Neural crest cell (in vitro differentiated cells): ENCODE results near the gene PTCH1. TPM values are rescaled to one million over a fixed set of nuclear protein-coding genes. Genes with fewer than 3 reads are reported as not detected.

ENCODE experiments used
- DNase-seq: peaks from one replicate; pipeline ENCODE4 v3.0.0; 2021; ENCODE audit warnings: low read depth, mixed read lengths, low spot score
- H3K27ac Mint-ChIP-seq: one replicate; pipeline ENCODE4 v1.8.0; 2021; ENCODE audit warnings: mild to moderate bottlenecking, mixed read lengths; ENCODE audit not compliant: unreplicated experiment
- H3K27me3 Mint-ChIP-seq: 2 replicates; pipeline ENCODE4 v1.8.0; 2021; ENCODE audit warnings: low read depth, mild to moderate bottlenecking, mixed read lengths
- H3K36me3 Mint-ChIP-seq: 2 replicates; pipeline ENCODE4 v1.8.0; 2021; ENCODE audit warnings: low read depth, mild to moderate bottlenecking, mixed read lengths
- H3K4me1 Mint-ChIP-seq: 2 replicates; pipeline ENCODE4 v1.8.0; 2021; ENCODE audit warnings: mixed read lengths
- H3K4me3 Mint-ChIP-seq: one replicate; pipeline ENCODE4 v1.8.0; 2021; ENCODE audit warnings: mild to moderate bottlenecking, mixed read lengths
- H3K9me3 Mint-ChIP-seq: 2 replicates; pipeline ENCODE4 v1.8.0; 2021; ENCODE audit warnings: mixed read lengths
- total RNA-seq: library from RNA; stranded (reverse); gene quantifications from 2 replicates; pipeline ENCODE4 v1.2.1, GENCODE V29; 2021
- TF ChIP-seq, protein P1 (sequence below): fragments of 200-600 bp; sonication (generic); conservative IDR thresholded peaks from 2 replicates; pipeline ENCODE4 v1.5.0; 2021; ENCODE audit warnings: antibody characterized with exemption, mild to moderate bottlenecking

Gene PTCH1
- total RNA-seq, 1 donor from 2014 or later: 75.6 TPM

DNA sequence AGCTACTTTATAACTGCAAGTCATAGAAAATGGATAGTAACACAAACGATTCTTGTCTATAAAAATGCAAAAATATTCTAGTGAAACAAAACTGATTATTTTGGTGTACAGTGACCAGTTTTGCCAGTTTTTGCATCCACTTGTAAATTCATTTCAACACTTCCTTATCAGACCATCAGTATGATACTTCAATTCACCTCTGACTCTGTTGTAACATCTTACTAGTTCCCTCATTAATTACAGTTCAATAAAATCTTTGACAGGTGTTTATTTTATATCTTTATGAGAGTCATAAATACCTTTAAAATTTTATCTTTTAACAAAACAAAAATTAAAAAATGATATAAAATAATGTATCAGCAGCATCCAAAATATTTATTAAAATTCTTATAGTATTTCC, 13.1 kb upstream of the PTCH1 start:
- Mint-ChIP-seq H3K9me3 (peaks cover 2% of the 10 kb centered on the region), H3K27me3 (peaks cover 3% of the 10 kb centered on the region), H3K4me1 (no peaks in the 10 kb centered on the region), H3K27ac (no peak overlapping the region), H3K4me3 (no peak overlapping the region), H3K36me3 (no peaks in the 10 kb centered on the region)
- no peak for DNase-seq
- TF ChIP-seq, protein P1, sequence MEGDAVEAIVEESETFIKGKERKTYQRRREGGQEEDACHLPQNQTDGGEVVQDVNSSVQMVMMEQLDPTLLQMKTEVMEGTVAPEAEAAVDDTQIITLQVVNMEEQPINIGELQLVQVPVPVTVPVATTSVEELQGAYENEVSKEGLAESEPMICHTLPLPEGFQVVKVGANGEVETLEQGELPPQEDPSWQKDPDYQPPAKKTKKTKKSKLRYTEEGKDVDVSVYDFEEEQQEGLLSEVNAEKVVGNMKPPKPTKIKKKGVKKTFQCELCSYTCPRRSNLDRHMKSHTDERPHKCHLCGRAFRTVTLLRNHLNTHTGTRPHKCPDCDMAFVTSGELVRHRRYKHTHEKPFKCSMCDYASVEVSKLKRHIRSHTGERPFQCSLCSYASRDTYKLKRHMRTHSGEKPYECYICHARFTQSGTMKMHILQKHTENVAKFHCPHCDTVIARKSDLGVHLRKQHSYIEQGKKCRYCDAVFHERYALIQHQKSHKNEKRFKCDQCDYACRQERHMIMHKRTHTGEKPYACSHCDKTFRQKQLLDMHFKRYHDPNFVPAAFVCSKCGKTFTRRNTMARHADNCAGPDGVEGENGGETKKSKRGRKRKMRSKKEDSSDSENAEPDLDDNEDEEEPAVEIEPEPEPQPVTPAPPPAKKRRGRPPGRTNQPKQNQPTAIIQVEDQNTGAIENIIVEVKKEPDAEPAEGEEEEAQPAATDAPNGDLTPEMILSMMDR: no peak

DNA sequence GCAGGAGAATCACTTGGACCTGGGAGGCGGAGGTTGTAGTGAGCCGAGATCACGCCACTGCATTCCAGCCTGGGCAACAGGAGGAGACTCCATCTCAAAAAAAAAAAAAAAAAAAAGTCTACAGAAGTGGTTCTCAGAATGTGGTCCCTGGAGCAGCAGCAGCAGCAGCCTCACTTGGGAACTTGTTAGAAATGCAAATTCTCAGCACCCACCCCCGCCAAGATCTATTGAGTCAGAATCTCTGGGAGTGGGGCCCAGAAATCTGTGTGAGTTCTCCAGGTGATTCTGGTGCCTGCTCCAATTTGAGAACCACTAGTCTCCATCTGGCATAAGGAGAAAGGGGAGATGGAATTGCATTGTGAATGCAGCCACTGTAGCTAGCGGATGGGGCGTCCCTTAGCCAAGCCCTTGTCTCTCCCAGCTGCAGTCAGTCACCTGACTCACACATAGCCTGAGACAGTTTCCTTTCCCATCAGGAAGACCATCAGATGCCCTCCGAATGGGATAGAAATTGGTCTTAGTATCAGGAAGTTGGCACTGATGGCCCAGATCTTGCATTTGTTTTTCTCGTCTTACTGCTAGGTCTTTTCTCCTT, 12.2 kb upstream of the PTCH1 start:
- Mint-ChIP-seq H3K27ac (no peak overlapping the region), H3K36me3 (no peaks in the 10 kb centered on the region), H3K9me3 (peaks cover 2% of the 10 kb centered on the region), H3K4me3 (no peak overlapping the region), H3K27me3 (peaks cover 3% of the 10 kb centered on the region), H3K4me1 (no peaks in the 10 kb centered on the region)
- TF ChIP-seq, protein P1: no peak
- no peak for DNase-seq

DNA sequence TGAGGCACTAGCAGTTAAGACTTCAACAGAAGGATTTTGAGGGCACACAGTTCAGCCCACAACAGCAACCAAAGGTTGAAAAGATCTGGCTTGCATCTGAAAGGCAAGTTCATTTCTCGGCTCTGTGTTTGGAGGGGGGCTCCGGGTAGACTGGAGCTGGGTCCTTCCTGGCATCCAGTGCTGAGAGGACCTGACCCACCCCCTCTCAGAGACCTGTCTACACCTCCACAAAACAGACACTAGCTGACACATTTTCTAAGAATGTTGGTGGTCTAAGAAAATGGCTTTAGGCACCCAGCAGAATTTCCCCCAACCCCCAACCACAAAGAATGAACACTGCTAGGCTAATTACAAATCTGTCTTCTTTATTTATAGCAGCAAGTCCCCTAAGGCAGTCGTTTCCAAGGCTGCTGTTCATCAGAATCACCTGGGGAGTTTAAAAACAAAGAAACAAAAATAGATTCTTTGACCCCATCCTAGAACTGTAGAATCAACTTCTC, 6.2 kb upstream of the PTCH1 start:
- no peak overlapping the region for H3K27ac Mint-ChIP-seq
- H3K4me1 Mint-ChIP-seq: no peaks in the 10 kb centered on the region
- no peaks in the 10 kb centered on the region for H3K36me3 Mint-ChIP-seq
- H3K27me3 Mint-ChIP-seq: peaks cover 10% of the 10 kb centered on the region
- TF ChIP-seq, protein P1: no peak
- no peak overlapping the region for H3K4me3 Mint-ChIP-seq
- no peak for DNase-seq
- H3K9me3 Mint-ChIP-seq: peaks cover 2% of the 10 kb centered on the region

DNA sequence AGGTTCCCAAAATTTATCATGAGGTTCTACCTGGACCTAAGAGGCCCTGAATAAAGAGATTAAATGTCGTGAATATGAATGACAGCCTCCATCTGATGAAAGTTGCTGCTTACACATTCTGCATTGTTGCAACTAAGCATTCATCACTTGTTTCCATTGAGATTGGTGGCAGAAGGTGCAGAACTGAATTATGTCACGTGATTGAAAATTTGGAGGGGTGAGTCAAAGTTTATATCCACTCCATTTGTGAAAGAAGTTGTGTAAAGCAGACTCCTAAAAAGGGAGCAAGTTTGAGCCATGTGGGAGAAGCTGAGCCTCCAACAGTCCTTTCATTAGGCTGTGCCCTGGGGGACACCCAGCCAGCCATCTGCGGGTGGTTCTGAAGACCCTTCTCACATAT, 4.9 kb upstream of the PTCH1 start:
- Mint-ChIP-seq H3K27me3 (peaks cover 17% of the 10 kb centered on the region), H3K4me3 (no peak overlapping the region), H3K36me3 (no peaks in the 10 kb centered on the region), H3K27ac (no peak overlapping the region), H3K4me1 (peaks cover 10% of the 10 kb centered on the region), H3K9me3 (no peaks in the 10 kb centered on the region)
- no peak for DNase-seq
- TF ChIP-seq, protein P1: no peak

DNA sequence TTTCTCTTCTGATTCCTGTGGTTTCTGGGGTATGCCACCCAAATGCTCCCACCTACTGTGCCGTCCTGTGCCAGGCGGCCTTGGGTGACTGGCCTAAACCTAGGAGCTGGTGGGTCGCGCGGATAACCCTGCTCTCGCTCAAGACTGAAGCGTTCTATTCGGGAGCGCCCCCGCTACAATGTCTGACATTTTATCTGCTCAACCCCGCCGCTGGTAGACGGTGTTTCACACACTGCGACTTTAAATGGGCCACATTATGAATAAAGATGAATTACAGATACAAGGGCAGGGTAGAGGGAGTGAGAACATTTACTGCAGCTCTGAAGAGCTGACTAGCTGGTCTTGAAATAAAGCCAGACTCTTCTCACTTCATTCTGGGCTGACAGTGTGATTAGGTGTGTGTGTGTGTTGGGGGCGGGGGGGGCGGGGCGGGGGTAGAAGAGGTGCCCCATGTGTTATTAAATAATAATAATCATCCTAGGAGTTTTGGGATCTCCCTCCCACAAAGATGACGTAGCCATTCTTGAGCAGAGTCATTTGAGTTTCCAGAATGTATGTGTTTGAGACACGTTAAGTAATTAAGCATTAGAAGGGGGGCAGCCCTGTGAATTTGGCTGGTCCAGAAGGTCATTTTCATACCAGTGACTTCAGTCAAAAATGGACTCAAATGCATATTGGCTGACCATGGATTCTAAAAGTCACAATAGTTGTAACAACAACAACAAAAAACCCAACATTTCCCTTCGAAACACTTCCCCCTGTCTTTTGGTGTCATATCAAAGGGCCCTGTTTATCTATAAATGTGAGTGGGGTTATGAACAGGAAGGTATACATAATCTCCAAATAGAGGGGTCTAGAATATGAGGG, 1.0 kb upstream of the PTCH1 start:
- Mint-ChIP-seq H3K4me3 (peak overlapping the region; percentile 100), H3K9me3 (no peaks in the 10 kb centered on the region), H3K27me3 (peaks cover 26% of the 10 kb centered on the region), H3K4me1 (peaks cover 41% of the 10 kb centered on the region), H3K36me3 (no peaks in the 10 kb centered on the region), H3K27ac (no peak overlapping the region)
- TF ChIP-seq, protein P1: no peak
- no peak for DNase-seq
